ENCODE data around the gene C2orf68. TPM values are rescaled to one million over a fixed set of nuclear protein-coding genes. Genes with fewer than 3 reads are reported as not detected.
"Not testable (repeated sequence)": the region's sequence is repeated elsewhere in the genome, so short reads cannot be mapped to it uniquely, and the experiment has no call there.

Gene C2orf68
- total and polyA plus RNA-seq, 12 donors: 11.7 to 48.9 (median 27.5) TPM

- WGBS, 4 donors: 16 to 29% (median 21%) methylated on average over 9 to 13 of the region's 13 CpGs
- H3K4me3 ChIP-seq: peak overlapping the region; percentile 32 to 83 (median 76)
- no peaks in the 10 kb centered on the region for H3K27me3 ChIP-seq
- TF ChIP-seq POLR2A (IDR thresholded peaks at IDR 0.05): no peak
- TF ChIP-seq CTCF (IDR thresholded peaks at IDR 0.05): no peak
- no peak for DNase-seq
- H3K4me1 ChIP-seq (replicated peaks in 1 of 2): peaks cover 15 to 41% of the 10 kb centered on the region in 2 donors
- H3K27ac ChIP-seq: peak overlapping the region; percentile 79 to 94 (median 89)
- intact Hi-C loops (cut with DNase I): no loop called here
- H3K36me3 ChIP-seq (replicated peaks in 1 of 2): peaks cover 0 to 31% of the 10 kb centered on the region in 2 donors
- no peaks in the 10 kb centered on the region for H3K9me3 ChIP-seq (replicated peaks in 1 of 3)
Measured at GRCh38 chr2:85594715-85595300, 17.1 kb downstream of the C2orf68 start.

- Histone ChIP-seq H3K27ac (peak overlapping the region in 1 of 5 donors; percentile 13), H3K9me3 (replicated peaks in 1 of 3) (no peaks in the 10 kb centered on the region), H3K4me1 (replicated peaks in 1 of 2) (peaks cover 15 to 59% of the 10 kb centered on the region in 2 donors), H3K4me3 (no peak overlapping the region), H3K36me3 (replicated peaks in 1 of 2) (peaks cover 0 to 13% of the 10 kb centered on the region in 2 donors), H3K27me3 (no peaks in the 10 kb centered on the region)
- DNase-seq: peak in 1 of 7 donors; percentile 15
- intact Hi-C loops (cut with DNase I): no loop called here
- WGBS, 4 donors: 43 to 100% (median 80%) methylated on average over 2 to 3 of the region's 3 CpGs
- no peak for TF ChIP-seq POLR2A (IDR thresholded peaks at IDR 0.05)
- TF ChIP-seq CTCF (IDR thresholded peaks at IDR 0.05): no peak
Measured at GRCh38 chr2:85593023-85593422, 18.8 kb downstream of the C2orf68 start.

- H3K4me1 ChIP-seq (replicated peaks in 1 of 2): peaks cover 15 to 66% of the 10 kb centered on the region in 2 donors
- H3K27me3 ChIP-seq; intact Hi-C loops (cut with DNase I); H3K4me3 ChIP-seq; H3K9me3 ChIP-seq (replicated peaks in 1 of 3); DNase-seq; H3K36me3 ChIP-seq (replicated peaks in 1 of 2): not testable (repeated sequence)
- H3K27ac ChIP-seq: peak overlapping the region in 2 of 5 donors; percentile 88 to 92
- 90 to 93% (median 91%) methylated on average over 6 to 9 of the region's 9 CpGs for whole genome bisulfite sequencing, 4 donors
Measured at GRCh38 chr2:85592299-85592698, 19.6 kb downstream of the C2orf68 start.

- H3K9me3 ChIP-seq (replicated peaks in 1 of 3): no peaks in the 10 kb centered on the region
- peaks cover 13 to 67% of the 10 kb centered on the region in 2 donors for H3K4me1 ChIP-seq (replicated peaks in 1 of 2)
- no peaks in the 10 kb centered on the region for H3K27me3 ChIP-seq
- no peak overlapping the region for H3K4me3 ChIP-seq
- H3K27ac ChIP-seq: peak overlapping the region in 4 of 5 donors; percentile 33 to 92 (median 65)
- no peaks in the 10 kb centered on the region for H3K36me3 ChIP-seq (replicated peaks in 1 of 2)
- intact Hi-C loops (cut with DNase I): no loop called here
- WGBS, 4 donors: 58 to 78% (median 66%) methylated on average over 12 of the region's 12 CpGs
- TF ChIP-seq POLR2A (IDR thresholded peaks at IDR 0.05) (no peak), CTCF (IDR thresholded peaks at IDR 0.05) (no peak)
- peak in 2 of 7 donors; percentile 34 to 39 for DNase-seq
Measured at GRCh38 chr2:85591563-85591962, 20.3 kb downstream of the C2orf68 start.

GRCh38 chr2:85590950-85591349, 20.9 kb downstream of the C2orf68 start:
- Histone ChIP-seq H3K27ac (peak overlapping the region; percentile 33 to 92 (median 49)), H3K9me3 (replicated peaks in 1 of 3) (no peaks in the 10 kb centered on the region), H3K36me3 (replicated peaks in 1 of 2) (no peaks in the 10 kb centered on the region), H3K4me1 (replicated peaks in 1 of 2) (peaks cover 11 to 66% of the 10 kb centered on the region in 2 donors), H3K27me3 (no peaks in the 10 kb centered on the region), H3K4me3 (no peak overlapping the region)
- intact Hi-C loops (cut with DNase I): no loop called here
- no peak for TF ChIP-seq CTCF (IDR thresholded peaks at IDR 0.05)
- TF ChIP-seq POLR2A (IDR thresholded peaks at IDR 0.05): no peak
- WGBS, 4 donors: 61 to 91% (median 74%) methylated on average over 2 of the region's 2 CpGs
- no peak for DNase-seq

All from adrenal gland (tissue), 12 donors.